ENCODE results near the gene MYO7B. TPM values are rescaled to one million over a fixed set of nuclear protein-coding genes. Genes with fewer than 3 reads are reported as not detected.

Gene MYO7B
- total and polyA plus RNA-seq, 9 of the 15 experiments (the other 6 are each of a cell fraction or from before 2014, with no cell fraction given): 0.08 TPM; not detected in 8

GRCh38 chr2:127561371-127561770 lies 25.9 kb downstream of the MYO7B start:
- Histone ChIP-seq H4K20me1 (replicated peaks; ENCODE audit: control insufficient read depth, insufficient read depth, low read length) (0 out of 2 replicates have a peak, but pooled peaks cover under 1% of the 10 kb centered on the region), H3K9me3 (replicated peaks; ENCODE audit: control insufficient read depth, insufficient read depth, low read depth, low read length) (no peaks in the 10 kb centered on the region), H2AFZ (ENCODE audit: low read depth, low read length) (no peak overlapping the region), H3K79me2 (ENCODE audit: control insufficient read depth, insufficient read depth, low read length) (no peaks in the 10 kb centered on the region), H3K9ac (ENCODE audit: insufficient read depth in 1 of 2, low read depth in 2 of 2, low read length in 2 of 2) (no peak overlapping the region), H3K4me3 (no peak overlapping the region), H3K27ac (ENCODE audit: extremely low read depth, low read depth, low read length) (no peak overlapping the region), H3K27me3 (ENCODE audit: control insufficient read depth in 2 of 2, insufficient read depth in 2 of 2, low read length in 2 of 2) (peaks cover 34 to 69% of the 10 kb centered on the region in 2 experiments), H3K4me2 (ENCODE audit: insufficient read depth, low read length) (no peak overlapping the region), H3K9me1 (ENCODE audit: control insufficient read depth, insufficient read depth, low read length) (no peaks in the 10 kb centered on the region), H3K36me3 (ENCODE audit: control insufficient read depth, insufficient read depth, low read length) (no peaks in the 10 kb centered on the region), H3K4me1 (replicated peaks in 1 of 2; ENCODE audit: control insufficient read depth in 2 of 2, insufficient read depth in 2 of 2, low read length in 2 of 2) (0 out of 5 replicates have a peak, but pooled peaks cover 0 to 3% of the 10 kb centered on the region in 2 experiments)
- intact Hi-C loops (cut with micrococcal nuclease) (no loop called here), in situ Hi-C loops (cut with MboI) (no loop called here)
- POLR2A ChIA-PET: no interaction called here
- BruUV-seq (replicated peaks): no TSS peak
- DNase-seq (ENCODE audit: extremely low read depth in 1 of 4, low spot score in 3 of 4) (no peak), ATAC-seq (no peak), FAIRE-seq (no peak)
- TF ChIP-seq, protein P1, sequence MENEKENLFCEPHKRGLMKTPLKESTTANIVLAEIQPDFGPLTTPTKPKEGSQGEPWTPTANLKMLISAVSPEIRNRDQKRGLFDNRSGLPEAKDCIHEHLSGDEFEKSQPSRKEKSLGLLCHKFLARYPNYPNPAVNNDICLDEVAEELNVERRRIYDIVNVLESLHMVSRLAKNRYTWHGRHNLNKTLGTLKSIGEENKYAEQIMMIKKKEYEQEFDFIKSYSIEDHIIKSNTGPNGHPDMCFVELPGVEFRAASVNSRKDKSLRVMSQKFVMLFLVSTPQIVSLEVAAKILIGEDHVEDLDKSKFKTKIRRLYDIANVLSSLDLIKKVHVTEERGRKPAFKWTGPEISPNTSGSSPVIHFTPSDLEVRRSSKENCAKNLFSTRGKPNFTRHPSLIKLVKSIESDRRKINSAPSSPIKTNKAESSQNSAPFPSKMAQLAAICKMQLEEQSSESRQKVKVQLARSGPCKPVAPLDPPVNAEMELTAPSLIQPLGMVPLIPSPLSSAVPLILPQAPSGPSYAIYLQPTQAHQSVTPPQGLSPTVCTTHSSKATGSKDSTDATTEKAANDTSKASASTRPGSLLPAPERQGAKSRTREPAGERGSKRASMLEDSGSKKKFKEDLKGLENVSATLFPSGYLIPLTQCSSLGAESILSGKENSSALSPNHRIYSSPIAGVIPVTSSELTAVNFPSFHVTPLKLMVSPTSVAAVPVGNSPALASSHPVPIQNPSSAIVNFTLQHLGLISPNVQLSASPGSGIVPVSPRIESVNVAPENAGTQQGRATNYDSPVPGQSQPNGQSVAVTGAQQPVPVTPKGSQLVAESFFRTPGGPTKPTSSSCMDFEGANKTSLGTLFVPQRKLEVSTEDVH (IDR thresholded peaks at IDR 0.05; ENCODE audit: low read depth, partially characterized antibody): no peak
- WGBS (ENCODE audit: insufficient coverage, low coverage, missing lambda C conversion rate): 7% methylated on average over 8 of the region's 8 CpGs
- CTCF ChIA-PET (ENCODE audit: low intra/inter-chr PET ratio): no interaction called here

- no peak for FAIRE-seq
- 0% methylated on average over 2 of the region's 2 CpGs for WGBS (ENCODE audit: insufficient coverage, low coverage, missing lambda C conversion rate)
- POLR2A ChIA-PET: no interaction called here
- no peak for TF ChIP-seq DEAF1 (CRISPR knock-in tag; IDR thresholded peaks at IDR 0.05)
- no peak for TF ChIP-seq ELF4 (CRISPR knock-in tag; IDR thresholded peaks at IDR 0.05)
- TF ChIP-seq KDM4B (IDR thresholded peaks at IDR 0.05; ENCODE audit: borderline replicate concordance in 2 of 2, low read depth in 1 of 2): no peak
- TF ChIP-seq PTBP1 (IDR thresholded peaks at IDR 0.05; ENCODE audit: low read depth, low read length): no peak
- no peak for TF ChIP-seq IRF2 (CRISPR knock-in tag; IDR thresholded peaks at IDR 0.05)
- no peak for TF ChIP-seq TAF1 (IDR thresholded peaks at IDR 0.05; ENCODE audit: control insufficient read depth, extremely low read depth, insufficient read depth, low read length, severe bottlenecking)
- TF ChIP-seq, protein P2, sequence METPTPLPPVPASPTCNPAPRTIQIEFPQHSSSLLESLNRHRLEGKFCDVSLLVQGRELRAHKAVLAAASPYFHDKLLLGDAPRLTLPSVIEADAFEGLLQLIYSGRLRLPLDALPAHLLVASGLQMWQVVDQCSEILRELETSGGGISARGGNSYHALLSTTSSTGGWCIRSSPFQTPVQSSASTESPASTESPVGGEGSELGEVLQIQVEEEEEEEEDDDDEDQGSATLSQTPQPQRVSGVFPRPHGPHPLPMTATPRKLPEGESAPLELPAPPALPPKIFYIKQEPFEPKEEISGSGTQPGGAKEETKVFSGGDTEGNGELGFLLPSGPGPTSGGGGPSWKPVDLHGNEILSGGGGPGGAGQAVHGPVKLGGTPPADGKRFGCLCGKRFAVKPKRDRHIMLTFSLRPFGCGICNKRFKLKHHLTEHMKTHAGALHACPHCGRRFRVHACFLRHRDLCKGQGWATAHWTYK (CRISPR knock-in tag; IDR thresholded peaks at IDR 0.05): no peak
These were observed 27.5 kb downstream of the MYO7B start for GRCh38 chr2:127562936-127563335.

More at GRCh38 chr2:127562936-127563335, 27.5 kb downstream of the MYO7B start:
- CTCF ChIA-PET (ENCODE audit: low intra/inter-chr PET ratio): no interaction called here
- Histone ChIP-seq H4K20me1 (replicated peaks; ENCODE audit: control insufficient read depth, insufficient read depth, low read length) (peaks cover 6% of the 10 kb centered on the region; the same call in 1 of the 2 replicates), H3K36me3 (ENCODE audit: control insufficient read depth, insufficient read depth, low read length) (no peaks in the 10 kb centered on the region), H3K9ac (ENCODE audit: insufficient read depth in 1 of 2, low read depth in 2 of 2, low read length in 2 of 2) (no peak overlapping the region), H3K79me2 (ENCODE audit: control insufficient read depth, insufficient read depth, low read length) (no peaks in the 10 kb centered on the region), H3K9me1 (ENCODE audit: control insufficient read depth, insufficient read depth, low read length) (no peaks in the 10 kb centered on the region), H3K27ac (ENCODE audit: extremely low read depth, low read depth, low read length) (no peak overlapping the region), H3K4me3 (no peak overlapping the region), H2AFZ (ENCODE audit: low read depth, low read length) (no peak overlapping the region), H3K27me3 (ENCODE audit: control insufficient read depth in 2 of 2, insufficient read depth in 2 of 2, low read length in 2 of 2) (peaks cover 42 to 85% of the 10 kb centered on the region in 2 experiments), H3K4me1 (replicated peaks in 1 of 2; ENCODE audit: control insufficient read depth in 2 of 2, insufficient read depth in 2 of 2, low read length in 2 of 2) (0 out of 5 replicates have a peak, but pooled peaks cover 0 to 3% of the 10 kb centered on the region in 2 experiments), H3K4me2 (ENCODE audit: insufficient read depth, low read length) (no peak overlapping the region), H3K9me3 (replicated peaks; ENCODE audit: control insufficient read depth, insufficient read depth, low read depth, low read length) (no peaks in the 10 kb centered on the region)
- no TSS peak for BruUV-seq (replicated peaks)
- ATAC-seq (no peak), DNase-seq (ENCODE audit: extremely low read depth in 1 of 4, low spot score in 3 of 4) (no peak)
- intact Hi-C loops (cut with micrococcal nuclease): no loop called here
- in situ Hi-C loops (cut with MboI): no loop called here

Data from K562 (cell line).